Measurements from ENCODE around the gene RASSF8.
"Not testable (repeated sequence)": the region's sequence is repeated elsewhere in the genome, so short reads cannot be mapped to it uniquely, and the experiment has no call there.

RASSF8 gene

GRCh38 chr12:26031827-26032226 lies 73.3 kb downstream of the RASSF8 start:
- DNase-seq = no peak

GRCh38 chr12:26032290-26032689 lies 73.8 kb downstream of the RASSF8 start:
- no peak for DNase-seq

GRCh38 chr12:26032719-26033241 lies 74.3 kb downstream of the RASSF8 start:
- DNase-seq = no peak

GRCh38 chr12:26034371-26035142 lies 76.1 kb downstream of the RASSF8 start:
- no peak for DNase-seq

DNA sequence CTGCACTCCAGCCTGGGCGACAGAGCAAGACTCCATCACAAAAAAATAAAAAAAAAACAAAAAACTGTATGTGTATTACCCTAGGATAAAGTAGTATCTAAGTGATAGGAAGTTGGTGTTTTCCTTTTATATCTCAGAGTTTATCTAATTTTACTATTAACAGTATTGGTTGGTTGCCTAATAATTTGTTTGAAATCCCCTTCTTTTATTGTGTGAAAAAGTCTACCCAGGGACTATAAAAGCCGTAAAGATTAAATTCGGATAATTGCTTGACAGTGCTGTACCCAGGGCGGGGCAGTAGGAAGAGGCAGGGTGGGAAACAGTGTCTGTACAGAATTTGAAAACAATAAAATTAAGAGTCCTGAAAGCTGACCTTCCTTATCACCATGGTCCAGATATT lies 78.4 kb downstream of the RASSF8 start:
- no peak for DNase-seq

DNA sequence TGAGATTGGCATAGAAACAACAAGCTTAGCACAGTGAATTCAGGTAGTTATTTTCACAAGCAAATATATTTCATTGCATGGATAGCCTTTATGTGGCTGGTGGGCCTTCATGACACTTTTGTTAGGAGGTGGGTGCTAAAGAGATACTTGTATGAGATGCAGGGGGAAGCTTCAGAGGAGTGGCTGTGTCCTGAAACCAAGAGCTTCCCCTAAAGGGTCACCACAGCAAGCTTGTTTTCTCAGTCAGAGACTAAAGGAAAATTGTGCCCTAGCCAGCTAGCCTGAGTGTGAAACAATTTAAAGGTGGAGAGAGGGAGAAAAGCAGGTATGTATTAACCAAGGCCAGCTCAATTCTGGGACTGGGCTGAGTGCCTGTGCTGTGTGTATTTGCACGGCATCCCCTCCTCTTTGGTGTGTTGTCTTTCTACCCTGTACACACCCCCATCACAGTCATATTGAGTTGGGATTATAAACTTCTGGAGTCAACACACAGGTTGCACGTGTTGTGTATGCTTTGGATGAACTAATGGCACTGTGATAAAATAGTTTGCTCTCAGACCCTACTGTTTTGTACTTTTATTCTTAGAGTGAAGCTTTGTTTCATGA lies 79.2 kb downstream of the RASSF8 start:
- no peak for DNase-seq

DNA sequence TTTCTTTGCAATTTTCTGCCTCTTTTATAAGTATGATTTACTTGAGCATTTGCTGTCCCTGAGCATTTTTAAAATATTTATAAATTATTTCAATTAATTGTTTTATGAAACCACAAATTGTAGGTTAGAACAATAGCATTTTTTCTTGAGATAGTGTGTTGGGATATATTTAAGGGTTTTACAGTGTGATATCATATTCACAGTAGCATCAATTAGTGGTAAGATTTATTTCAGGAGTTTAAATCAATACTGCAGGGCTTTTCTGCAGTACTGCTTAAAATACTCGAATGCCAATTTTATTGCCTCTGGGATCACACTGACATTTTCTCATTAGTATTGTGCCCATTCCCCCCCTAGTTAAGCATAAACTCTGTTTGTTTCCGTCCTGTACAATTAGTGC lies 84.2 kb downstream of the RASSF8 start:
- no peak for DNase-seq

DNA sequence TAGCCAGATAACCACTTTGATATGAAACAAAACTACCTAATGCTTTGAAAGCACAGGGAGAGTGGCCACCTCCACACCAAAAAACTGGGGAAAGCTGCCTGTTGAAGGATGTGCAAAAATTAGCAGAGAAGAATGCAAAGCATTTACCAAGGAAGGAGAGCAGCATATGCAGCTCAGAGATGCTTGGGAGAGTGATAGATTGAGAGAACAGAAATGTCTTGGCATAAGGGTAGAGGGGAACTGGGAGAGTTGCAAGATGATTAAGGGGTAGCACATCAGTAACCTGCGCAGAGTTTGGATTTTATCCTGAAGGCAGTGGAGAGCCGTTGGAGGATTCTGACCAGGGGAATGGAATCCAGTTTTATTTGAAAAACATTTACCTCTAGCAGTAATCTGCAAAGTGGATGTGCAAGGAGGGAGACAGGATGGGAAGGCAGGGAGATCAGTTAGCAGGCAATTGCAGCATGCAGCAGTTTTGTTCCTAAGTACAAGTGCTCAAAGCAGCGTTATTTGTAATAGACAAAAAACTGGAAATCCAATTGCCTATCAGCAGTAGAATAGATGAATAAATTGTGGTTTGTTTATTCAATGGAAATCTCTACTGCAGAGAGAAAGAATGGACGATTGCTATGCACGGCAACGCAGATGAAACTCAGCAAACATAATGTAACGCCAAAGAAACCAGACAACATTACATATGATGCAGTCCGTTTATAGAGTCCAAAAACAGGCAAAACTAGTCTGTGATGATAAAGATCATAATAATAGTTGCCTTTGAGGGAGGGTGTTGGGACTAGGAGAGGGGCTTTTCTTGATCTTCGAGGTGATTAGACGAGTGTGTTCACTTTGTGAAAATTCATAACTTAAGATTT lies 84.9 kb downstream of the RASSF8 start:
- DNase-seq = no peak

- DNase-seq = no peak
Measured at GRCh38 chr12:26044007-26044394, 85.5 kb downstream of the RASSF8 start.

GRCh38 chr12:26044592-26044991 lies 86.1 kb downstream of the RASSF8 start:
- no peak for DNase-seq

DNA sequence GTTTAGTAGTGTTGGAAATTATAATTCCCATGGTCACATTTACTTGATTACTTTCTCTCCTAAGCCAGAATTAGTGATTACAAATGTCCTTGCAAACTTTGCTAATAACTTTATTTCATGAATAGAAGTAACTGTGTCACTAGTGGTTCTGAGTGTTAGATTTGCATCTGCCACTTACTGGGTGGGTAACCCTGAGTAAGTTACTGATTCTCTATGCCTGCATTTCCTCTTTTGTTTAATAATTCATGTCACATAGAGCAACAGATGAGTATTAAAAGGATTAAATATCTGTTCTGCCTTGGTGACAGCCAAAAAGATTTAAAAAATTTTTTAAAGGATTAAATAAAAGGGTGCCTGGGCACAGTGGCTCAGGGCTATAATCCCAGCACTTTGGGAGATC lies 87.7 kb downstream of the RASSF8 start:
- no peak for DNase-seq

DNA sequence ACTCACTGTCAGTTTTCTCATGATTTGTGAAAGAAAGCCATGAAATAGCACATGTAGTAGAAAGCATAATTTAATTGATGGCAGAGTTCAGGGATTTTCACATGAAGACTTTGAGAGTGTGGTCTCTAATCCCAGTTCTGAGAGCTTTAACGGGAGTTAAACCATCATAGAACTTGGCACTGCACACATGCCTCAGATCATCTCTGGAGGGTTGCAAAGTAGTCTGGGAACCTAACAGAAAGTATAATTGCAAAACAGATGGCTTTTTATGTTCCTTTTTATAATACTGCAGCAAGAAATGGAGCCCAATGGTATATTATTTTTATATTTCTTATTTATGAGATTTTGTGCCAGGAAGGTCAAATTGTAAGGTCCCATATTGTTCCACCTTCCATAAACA lies 88.4 kb downstream of the RASSF8 start:
- DNase-seq = no peak

DNA sequence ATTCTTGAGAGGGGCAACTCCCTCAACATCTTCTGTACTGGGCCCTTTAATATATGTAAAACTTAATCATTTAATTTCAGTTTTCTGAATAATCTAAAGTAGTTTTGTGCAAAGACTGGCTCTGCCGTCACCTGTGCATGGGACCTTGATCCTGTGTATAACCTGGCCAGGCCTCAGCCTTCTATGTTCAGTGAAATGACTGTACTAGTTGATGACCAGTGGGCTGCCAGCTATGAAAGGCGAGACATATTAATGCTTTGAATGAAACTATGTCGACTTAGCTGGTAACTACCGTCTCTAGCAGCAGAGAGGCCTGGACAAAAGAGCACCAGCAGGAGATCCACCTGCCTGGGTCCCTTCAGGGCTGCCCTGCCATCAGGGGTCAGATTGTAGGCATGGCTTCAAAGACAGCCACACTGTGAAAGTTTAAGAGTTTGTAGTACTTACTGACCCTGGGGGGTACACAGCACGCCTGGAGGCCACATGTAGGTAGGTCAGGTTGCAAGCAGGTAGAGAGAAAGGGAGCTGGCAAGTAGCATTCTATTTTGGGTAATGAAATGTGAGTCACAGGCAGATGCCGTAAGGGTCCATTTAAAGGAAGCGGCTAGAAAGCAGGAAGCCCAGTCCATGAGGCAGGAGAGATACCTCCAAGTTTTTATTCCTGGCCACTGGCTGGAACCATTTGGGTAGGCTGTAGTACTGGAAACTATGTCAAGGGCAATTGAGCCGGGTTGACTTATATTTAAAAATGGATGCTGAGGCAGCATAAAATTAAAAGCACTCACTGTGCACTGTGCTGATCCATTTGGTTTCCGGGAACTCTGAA lies 89.1 kb downstream of the RASSF8 start:
- DNase-seq = no peak

- DNase-seq = no peak
Measured at GRCh38 chr12:26052652-26053051, 94.2 kb downstream of the RASSF8 start.

DNA sequence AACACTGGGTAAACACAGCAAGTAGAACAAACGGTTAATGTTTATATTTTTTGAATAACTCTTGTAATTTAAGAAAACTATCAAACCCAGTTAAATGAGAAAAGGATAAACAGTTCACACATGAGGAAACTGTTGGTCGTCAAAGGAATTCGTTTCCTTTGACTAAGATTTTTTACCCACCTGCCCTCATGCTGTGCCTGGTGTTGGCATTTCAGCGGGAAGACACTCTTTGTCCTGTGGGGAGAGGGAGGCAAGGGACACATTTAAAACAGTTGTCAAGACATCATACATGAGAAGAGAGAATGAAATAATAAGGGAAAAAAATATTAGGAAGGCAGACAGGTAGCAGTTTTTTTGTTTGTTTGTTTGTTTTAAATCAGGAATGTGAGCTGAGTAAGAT lies 95.9 kb downstream of the RASSF8 start:
- no peak for DNase-seq

GRCh38 chr12:26055087-26055486 lies 96.6 kb downstream of the RASSF8 start:
- DNase-seq = no peak

- no peak for DNase-seq
Measured at GRCh38 chr12:26056335-26056734, 97.9 kb downstream of the RASSF8 start.

- not testable (repeated sequence) for DNase-seq
Measured at GRCh38 chr12:26057271-26057670, 98.8 kb downstream of the RASSF8 start.

DNA sequence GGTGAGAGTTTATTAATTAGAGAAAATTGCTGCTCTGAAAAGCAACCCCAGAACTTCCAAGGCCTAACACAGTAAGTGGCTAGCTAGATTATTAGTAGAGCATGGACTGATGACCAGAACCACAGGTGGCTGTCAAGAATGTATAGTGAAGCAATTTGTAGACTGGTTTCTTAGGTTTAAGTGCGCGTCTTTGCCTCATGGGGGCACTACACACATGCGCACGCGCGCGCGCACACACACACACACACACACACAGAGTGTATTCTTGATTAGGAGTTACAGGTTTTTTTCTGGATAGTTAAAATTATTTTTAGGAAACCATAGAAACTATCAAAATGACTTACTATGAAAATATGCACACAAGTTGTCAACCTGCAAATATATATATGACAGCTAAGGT lies 99.8 kb downstream of the RASSF8 start:
- DNase-seq = no peak

DNA sequence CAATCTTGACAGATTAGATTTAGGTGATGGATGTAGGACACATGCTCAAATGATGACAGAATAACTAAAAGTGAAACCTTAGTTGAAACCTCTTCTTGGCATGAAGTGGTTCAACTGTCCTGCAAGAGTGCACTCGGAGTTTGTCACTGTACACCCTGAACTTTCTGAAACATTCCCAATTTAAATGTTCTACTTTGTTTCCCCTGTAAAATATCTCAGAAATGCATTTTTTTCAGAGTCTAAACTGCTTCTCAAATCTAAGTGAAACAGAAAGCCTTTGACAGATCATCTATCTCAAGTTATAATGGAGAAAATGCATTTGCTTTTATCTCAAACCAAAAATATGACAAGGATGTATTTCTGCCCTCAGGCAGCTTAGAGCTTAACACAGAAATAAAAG lies 100.3 kb downstream of the RASSF8 start:
- DNase-seq = no peak

GRCh38 chr12:26062006-26062405 lies 103.5 kb downstream of the RASSF8 start:
- no peak for DNase-seq

- DNase-seq = no peak
Measured at GRCh38 chr12:26062566-26062965, 104.1 kb downstream of the RASSF8 start.

GRCh38 chr12:26065451-26065850 lies 107.0 kb downstream of the RASSF8 start:
- DNase-seq = no peak
